Measurements from ENCODE around the gene USHBP1.

GRCh38 chr19:17279436-17279835 is 14.9 kb upstream of the USHBP1 start:
- TF ChIP-seq CTCF (IDR thresholded peaks at IDR 0.05; ENCODE audit: poor library complexity, severe bottlenecking) (no peak), RAD21 (conservative IDR thresholded peaks at IDR 0.05) (no peak)
